Caco-2 (cell line): ENCODE measurements around the gene CAPZB. TPM values are rescaled to one million over a fixed set of nuclear protein-coding genes. Genes with fewer than 3 reads are reported as not detected.

ENCODE experiments used
- BruUV-seq: library from RNA; stranded (reverse); fragments of 400-500 nt; replicated peaks from 2 replicates; lab custom pipeline; 2021; lab: Mats Ljungman, UMichigan
- CTCF ChIA-PET: fragments of 300-600 bp; sonication (Branson Sonifier 250); formaldehyde crosslinking; loops from one replicate; lab custom pipeline; 2022; ENCODE audit warnings: antibody characterized with exemption; lab: Charles Lee
- POLR2A ChIA-PET: fragments of 300-600 bp; sonication (Branson Sonifier 250); formaldehyde crosslinking; loops from one replicate; lab custom pipeline; 2022; ENCODE audit warnings: antibody characterized with exemption; lab: Charles Lee
- DNase-seq, 2 experiments: peaks; one replicate each; pipeline versions ENCODE4 v3.0.0 to v3.0.0-alpha.2; 2020 to 2022
- H3K27me3 ChIP-seq: replicated peaks from 2 replicates; pipeline ENCODE4 v1.6.0; 2011; ENCODE audit warnings: low read length; ENCODE audit not compliant: control insufficient read depth, insufficient read depth
- H3K36me3 ChIP-seq: 2 replicates; pipeline ENCODE4 v1.5.1; 2011; ENCODE audit warnings: low read length; ENCODE audit not compliant: control insufficient read depth, insufficient read depth
- H3K4me1 ChIP-seq: fragments of 250-450 bp; sonication (Bioruptor Pico); 2 replicates; pipeline ENCODE4 v1.5.1; 2020; ENCODE audit warnings: mild to moderate bottlenecking
- H3K4me3 ChIP-seq: 2 replicates; pipeline ENCODE4 v1.5.1; 2011; ENCODE audit warnings: low read depth, mild to moderate bottlenecking, control low read depth, low read length
- H3K9me3 ChIP-seq: fragments of 250-450 bp; sonication (Bioruptor Pico); 2 replicates; pipeline ENCODE4 v1.5.1; 2020; ENCODE audit warnings: mild to moderate bottlenecking, moderate library complexity
- H3K27ac Mint-ChIP-seq: one replicate; pipeline ENCODE4 v1.8.0; 2022; ENCODE audit warnings: mixed read lengths; ENCODE audit not compliant: unreplicated experiment
- H3K27me3 Mint-ChIP-seq: one replicate; pipeline ENCODE4 v1.8.0; 2022; ENCODE audit warnings: mixed read lengths; ENCODE audit not compliant: insufficient read depth, unreplicated experiment
- H3K36me3 Mint-ChIP-seq: one replicate; pipeline ENCODE4 v1.8.0; 2022; ENCODE audit warnings: mild to moderate bottlenecking, mixed read lengths; ENCODE audit not compliant: insufficient read depth, unreplicated experiment
- H3K4me1 Mint-ChIP-seq: one replicate; pipeline ENCODE4 v1.8.0; 2022; ENCODE audit warnings: low read depth, mixed read lengths; ENCODE audit not compliant: unreplicated experiment
- H3K4me3 Mint-ChIP-seq: one replicate; pipeline ENCODE4 v1.8.0; 2022; ENCODE audit warnings: mild to moderate bottlenecking, moderate library complexity, mixed read lengths; ENCODE audit not compliant: unreplicated experiment
- H3K9me3 Mint-ChIP-seq: one replicate; pipeline ENCODE4 v1.8.0; 2022; ENCODE audit warnings: mixed read lengths; ENCODE audit not compliant: unreplicated experiment
- CTCF ChIP-seq, 2 experiments: fragments of 200-600 bp in 1 of 2; IDR thresholded peaks; 1 replicate in 1 of 2; 2 replicates in 1 of 2; pipeline versions ENCODE4 v1.5.1 to v1.8.0; 2011 to 2022; ENCODE audit warnings: antibody characterized with exemption in 1 of 2, control low read depth in 1 of 2, inconsistent platforms in 1 of 2, low read depth in 1 of 2, low read length in 1 of 2, mild to moderate bottlenecking in 1 of 2, moderate library complexity in 1 of 2; ENCODE audit not compliant: insufficient read depth in 1 of 2, severe bottlenecking in 1 of 2, unreplicated experiment in 1 of 2
- intact Hi-C: fragments of 100-400 bp; cut with micrococcal nuclease; formaldehyde crosslinking; loops from one replicate; pipeline ENCODE4 v1.10.0; 2022; ENCODE audit not compliant: unreplicated experiment
- total RNA-seq: library from RNA; stranded (reverse); gene quantifications from 2 replicates; pipeline ENCODE4 v1.2.3, GENCODE V29; 2022

CAPZB gene
- total RNA-seq, 1 experiment from 2014 or later, result 205 TPM

GRCh38 chr1:19341201-19342061, 143.9 kb downstream of the CAPZB start:
- no peak overlapping the region for H3K27ac Mint-ChIP-seq

GRCh38 chr1:19340387-19340937, 144.9 kb downstream of the CAPZB start:
- no peaks in the 10 kb centered on the region for H3K9me3 Mint-ChIP-seq
- H3K27me3 ChIP-seq, result no peaks in the 10 kb centered on the region
- TF ChIP-seq CTCF (IDR thresholded peaks at IDR 0.05; ENCODE audit: insufficient read depth in 1 of 2, low read depth in 1 of 2, low read length in 1 of 2, severe bottlenecking in 1 of 2, unreplicated experiment in 1 of 2), result no peak
- H3K4me3 Mint-ChIP-seq, result no peak overlapping the region
- intact Hi-C loops, result loop anchor here (2.0 kb wide), 1 partner anchor 312 kb away; no protein-coding TSS in a partner anchor
- H3K36me3 ChIP-seq, result peaks cover 3% of the 10 kb centered on the region; the same call in 1 of the 2 replicates
- no peak overlapping the region for H3K4me3 ChIP-seq
- no peaks in the 10 kb centered on the region for H3K9me3 ChIP-seq
- peaks cover 3% of the 10 kb centered on the region; the same call in 1 of the 2 replicates for H3K4me1 ChIP-seq
- H3K27me3 Mint-ChIP-seq, result no peaks in the 10 kb centered on the region
- H3K4me1 Mint-ChIP-seq, result peaks cover 6% of the 10 kb centered on the region
- no peak overlapping the region for H3K27ac Mint-ChIP-seq
- ChIA-PET CTCF (no interaction called here), POLR2A (no interaction called here)
- no TSS peak for BruUV-seq
- DNase-seq, result no peak
- peaks cover 56% of the 10 kb centered on the region for H3K36me3 Mint-ChIP-seq

More at GRCh38 chr1:19341201-19342061, 143.9 kb downstream of the CAPZB start:
- no TSS peak for BruUV-seq
- ChIA-PET POLR2A (no interaction called here), CTCF (interaction anchor here (0.9 to 1.4 kb wide), 2 partner anchors 23 to 309 kb away, joined by 3 to 4 read pairs; no protein-coding TSS in a partner anchor)
- Mint-ChIP-seq H3K4me3 (no peak overlapping the region), H3K27me3 (no peaks in the 10 kb centered on the region), H3K4me1 (peaks cover 6% of the 10 kb centered on the region), H3K9me3 (no peaks in the 10 kb centered on the region), H3K36me3 (peaks cover 57% of the 10 kb centered on the region)
- Histone ChIP-seq H3K4me1 (peaks cover 3% of the 10 kb centered on the region; the same call in 1 of the 2 replicates), H3K4me3 (no peak overlapping the region), H3K9me3 (no peaks in the 10 kb centered on the region), H3K36me3 (peaks cover 3% of the 10 kb centered on the region; the same call in 1 of the 2 replicates), H3K27me3 (no peaks in the 10 kb centered on the region)
- DNase-seq, result peak; percentile 62 to 75
- intact Hi-C loops, result loop anchor here (2.0 kb wide), 1 partner anchor 311 kb away; no protein-coding TSS in a partner anchor
- TF ChIP-seq CTCF (IDR thresholded peaks at IDR 0.05; ENCODE audit: insufficient read depth in 1 of 2, low read depth in 1 of 2, low read length in 1 of 2, severe bottlenecking in 1 of 2, unreplicated experiment in 1 of 2), result peak; percentile 63 to 71

DNA sequence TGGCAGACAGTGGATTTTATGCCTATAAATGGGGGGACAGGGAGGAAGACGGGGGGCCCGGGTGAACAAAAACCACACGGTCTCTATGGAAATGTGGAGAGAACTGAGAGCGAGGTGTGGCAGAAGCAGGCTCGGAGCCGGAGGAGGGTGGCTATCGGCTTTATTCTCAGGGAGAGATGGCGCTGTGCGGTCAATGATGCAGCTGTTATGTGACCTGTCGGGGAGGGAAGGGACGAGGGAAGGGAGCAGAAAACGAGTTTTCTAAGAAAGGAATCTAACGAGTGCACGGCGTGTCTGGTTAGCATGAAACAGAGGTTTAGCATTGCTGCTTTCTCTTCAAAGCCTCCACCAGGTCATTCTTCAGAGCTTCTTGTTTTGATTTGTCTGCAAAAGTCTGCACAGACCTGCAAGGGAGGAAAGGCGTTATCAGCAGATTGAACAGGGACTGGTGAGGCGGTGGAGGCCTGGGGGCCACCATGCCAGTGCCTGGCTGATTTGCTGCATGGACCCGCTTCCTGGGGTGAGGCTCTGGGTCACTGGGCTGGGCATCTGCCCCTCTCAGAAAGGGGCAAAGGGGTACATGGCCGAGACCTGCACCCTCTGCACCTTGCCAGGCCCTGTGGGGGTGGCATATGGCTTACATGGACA, 146.0 kb downstream of the CAPZB start:
- BruUV-seq, result TSS peak; percentile 67

More for the DNA sequence above, 146.0 kb downstream of the CAPZB start:
- intact Hi-C loops, result no loop called here
- Mint-ChIP-seq H3K27ac (peak overlapping the region; percentile 60), H3K27me3 (no peaks in the 10 kb centered on the region), H3K4me1 (peaks cover 6% of the 10 kb centered on the region), H3K36me3 (peaks cover 59% of the 10 kb centered on the region), H3K4me3 (no peak overlapping the region), H3K9me3 (no peaks in the 10 kb centered on the region)
- DNase-seq, result no peak
- Histone ChIP-seq H3K4me1 (peaks cover 3% of the 10 kb centered on the region; the same call in 1 of the 2 replicates), H3K4me3 (no peak overlapping the region), H3K9me3 (no peaks in the 10 kb centered on the region), H3K27me3 (no peaks in the 10 kb centered on the region), H3K36me3 (peaks cover 1% of the 10 kb centered on the region; the same call in 1 of the 2 replicates)
- POLR2A ChIA-PET, result no interaction called here
- CTCF ChIA-PET, result no interaction called here
- no peak for TF ChIP-seq CTCF (IDR thresholded peaks at IDR 0.05; ENCODE audit: insufficient read depth in 1 of 2, low read depth in 1 of 2, low read length in 1 of 2, severe bottlenecking in 1 of 2, unreplicated experiment in 1 of 2)
